ENCODE measurements around the gene DUOX2. TPM values are rescaled to one million over a fixed set of nuclear protein-coding genes. Genes with fewer than 3 reads are reported as not detected.

Gene DUOX2
- total RNA-seq, 4 donors from 2014 or later: under 0.01 to 0.86 (median 0.10) TPM

DNA sequence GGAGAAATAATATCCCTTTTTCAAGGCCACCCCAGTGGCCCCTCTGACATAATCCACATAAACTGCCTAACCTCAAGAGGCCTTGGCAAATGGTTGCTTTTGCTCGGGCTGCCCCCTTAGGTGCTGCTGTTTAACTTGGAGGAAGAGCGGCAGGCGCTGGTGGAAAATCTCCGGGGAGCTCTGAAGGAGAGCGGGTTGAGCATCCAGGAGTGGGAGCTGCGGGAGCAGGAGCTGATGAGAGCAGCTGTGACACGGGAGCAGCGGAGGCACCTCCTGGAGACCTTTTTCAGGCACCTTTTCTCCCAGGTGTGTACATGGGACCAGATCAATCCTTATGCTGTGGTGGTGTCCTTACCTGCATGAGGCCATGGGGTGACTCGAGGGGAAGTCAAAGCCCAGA, 30.8 kb upstream of the DUOX2 start:
- no peak overlapping the region for H3K27ac ChIP-seq (replicated peaks in 1 of 4)
- H3K9me3 ChIP-seq: no peaks in the 10 kb centered on the region
- H3K4me1 ChIP-seq: no peaks in the 10 kb centered on the region
- H3K36me3 ChIP-seq: no peaks in the 10 kb centered on the region
- TF ChIP-seq POLR2AphosphoS5 (IDR thresholded peaks at IDR 0.05) (no peak), POLR2A (IDR thresholded peaks at IDR 0.05; ENCODE audit: low read depth) (no peak), EP300 (IDR thresholded peaks at IDR 0.05) (no peak)
- TF ChIP-seq, protein P1, sequence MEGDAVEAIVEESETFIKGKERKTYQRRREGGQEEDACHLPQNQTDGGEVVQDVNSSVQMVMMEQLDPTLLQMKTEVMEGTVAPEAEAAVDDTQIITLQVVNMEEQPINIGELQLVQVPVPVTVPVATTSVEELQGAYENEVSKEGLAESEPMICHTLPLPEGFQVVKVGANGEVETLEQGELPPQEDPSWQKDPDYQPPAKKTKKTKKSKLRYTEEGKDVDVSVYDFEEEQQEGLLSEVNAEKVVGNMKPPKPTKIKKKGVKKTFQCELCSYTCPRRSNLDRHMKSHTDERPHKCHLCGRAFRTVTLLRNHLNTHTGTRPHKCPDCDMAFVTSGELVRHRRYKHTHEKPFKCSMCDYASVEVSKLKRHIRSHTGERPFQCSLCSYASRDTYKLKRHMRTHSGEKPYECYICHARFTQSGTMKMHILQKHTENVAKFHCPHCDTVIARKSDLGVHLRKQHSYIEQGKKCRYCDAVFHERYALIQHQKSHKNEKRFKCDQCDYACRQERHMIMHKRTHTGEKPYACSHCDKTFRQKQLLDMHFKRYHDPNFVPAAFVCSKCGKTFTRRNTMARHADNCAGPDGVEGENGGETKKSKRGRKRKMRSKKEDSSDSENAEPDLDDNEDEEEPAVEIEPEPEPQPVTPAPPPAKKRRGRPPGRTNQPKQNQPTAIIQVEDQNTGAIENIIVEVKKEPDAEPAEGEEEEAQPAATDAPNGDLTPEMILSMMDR (IDR thresholded peaks at IDR 0.05): no peak
- no peak overlapping the region for H3K4me3 ChIP-seq
- H3K27me3 ChIP-seq: peaks cover 0 to 27% (median 0%) of the 10 kb centered on the region in 4 donors
- no peak for DNase-seq (ENCODE audit: extremely low spot score)
- intact Hi-C loops (cut with DNase I): no loop called here
- WGBS: 83% methylated on average over 8 of the region's 9 CpGs

DNA sequence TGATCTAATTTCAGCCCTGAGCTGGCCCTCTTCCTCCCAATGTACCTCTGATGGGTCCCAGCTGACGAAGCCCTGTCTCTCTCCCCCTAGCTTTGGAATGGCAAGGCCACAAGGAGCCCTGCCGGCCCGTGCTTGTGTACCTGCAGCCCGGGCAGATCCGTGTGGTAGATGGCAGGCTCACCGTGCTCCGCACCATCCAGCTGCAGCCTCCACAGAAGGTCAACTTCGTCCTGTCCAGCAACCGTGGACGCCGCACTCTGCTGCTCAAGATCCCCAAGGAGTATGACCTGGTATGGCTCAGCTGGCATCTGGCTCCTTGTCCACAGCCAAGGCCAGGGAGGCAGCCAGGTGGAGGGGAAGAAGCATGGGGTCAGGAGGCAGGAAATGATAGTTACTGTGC, 30.0 kb upstream of the DUOX2 start:
- intact Hi-C loops (cut with DNase I): no loop called here
- no peak for TF ChIP-seq EP300 (IDR thresholded peaks at IDR 0.05)
- TF ChIP-seq POLR2AphosphoS5 (IDR thresholded peaks at IDR 0.05): no peak
- TF ChIP-seq, protein P1 (IDR thresholded peaks at IDR 0.05): no peak
- TF ChIP-seq POLR2A (IDR thresholded peaks at IDR 0.05; ENCODE audit: low read depth): no peak
- peaks cover 0 to 35% (median 0%) of the 10 kb centered on the region in 4 donors for H3K27me3 ChIP-seq
- no peaks in the 10 kb centered on the region for H3K36me3 ChIP-seq
- no peak for DNase-seq (ENCODE audit: extremely low spot score)
- no peaks in the 10 kb centered on the region for H3K9me3 ChIP-seq
- H3K4me1 ChIP-seq: no peaks in the 10 kb centered on the region
- no peak overlapping the region for H3K27ac ChIP-seq (replicated peaks in 1 of 4)
- WGBS: no CpG with 5 or more reads among the region's 11 CpGs
- H3K4me3 ChIP-seq: no peak overlapping the region

GRCh38 chr15:45143056-45143455, 29.1 kb upstream of the DUOX2 start:
- Histone ChIP-seq H3K27ac (replicated peaks in 1 of 4) (no peak overlapping the region), H3K27me3 (peaks cover 0 to 44% (median 0%) of the 10 kb centered on the region in 4 donors), H3K9me3 (no peaks in the 10 kb centered on the region), H3K4me3 (no peak overlapping the region), H3K36me3 (no peaks in the 10 kb centered on the region), H3K4me1 (no peaks in the 10 kb centered on the region)
- WGBS: 89% methylated on average over 6 of the region's 7 CpGs
- intact Hi-C loops (cut with DNase I): no loop called here
- no peak for DNase-seq (ENCODE audit: extremely low spot score)
- TF ChIP-seq POLR2A (IDR thresholded peaks at IDR 0.05; ENCODE audit: low read depth) (no peak), EP300 (IDR thresholded peaks at IDR 0.05) (no peak), POLR2AphosphoS5 (IDR thresholded peaks at IDR 0.05) (no peak)
- TF ChIP-seq, protein P1 (IDR thresholded peaks at IDR 0.05): no peak

DNA sequence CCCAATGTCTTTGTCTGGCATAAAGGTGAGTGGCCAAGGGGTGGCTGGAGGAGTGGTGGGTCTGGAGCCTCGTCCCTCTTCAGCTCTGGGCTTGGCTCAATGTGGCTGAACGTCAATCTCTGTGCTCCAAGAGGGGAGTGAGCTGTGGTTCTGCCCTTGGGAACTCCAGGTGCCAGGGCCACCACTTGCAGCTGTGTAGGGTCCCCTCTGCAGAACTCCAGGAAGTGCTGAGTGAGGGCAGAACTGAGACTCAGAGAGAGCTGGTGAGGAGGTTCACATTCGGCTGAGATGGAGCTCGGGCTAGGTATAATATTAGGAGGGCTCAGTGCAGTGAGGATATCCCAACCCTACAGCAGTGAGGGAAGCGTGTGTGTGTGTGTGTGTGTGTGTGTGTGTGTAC, 27.4 kb upstream of the DUOX2 start:
- peaks cover 0 to 57% (median 2%) of the 10 kb centered on the region in 4 donors for H3K27me3 ChIP-seq
- no peak overlapping the region for H3K4me3 ChIP-seq
- no peaks in the 10 kb centered on the region for H3K36me3 ChIP-seq
- DNase-seq (ENCODE audit: extremely low spot score): no peak
- H3K27ac ChIP-seq (replicated peaks in 1 of 4): no peak overlapping the region
- no peaks in the 10 kb centered on the region for H3K4me1 ChIP-seq
- 75% methylated on average over 4 of the region's 5 CpGs for WGBS
- TF ChIP-seq, protein P1 (IDR thresholded peaks at IDR 0.05): no peak
- TF ChIP-seq EP300 (IDR thresholded peaks at IDR 0.05) (no peak), POLR2AphosphoS5 (IDR thresholded peaks at IDR 0.05) (no peak), POLR2A (IDR thresholded peaks at IDR 0.05; ENCODE audit: low read depth) (no peak)
- no peaks in the 10 kb centered on the region for H3K9me3 ChIP-seq
- intact Hi-C loops (cut with DNase I): no loop called here

Data from esophagus muscularis mucosa (tissue), 4 donors.